GM19397 (cell line): ENCODE data around the gene LILRB5.
"Not testable (repeated sequence)": the region's sequence is repeated elsewhere in the genome, so short reads cannot be mapped to it uniquely, and the experiment has no call there.

Source experiments
- ATAC-seq: cut with Tn5 transposase; IDR thresholded peaks from one replicate; pipeline ENCODE4 v1.9.1; 2021; ENCODE audit warnings: mild to moderate bottlenecking, moderate library complexity; ENCODE audit not compliant: unreplicated experiment

LILRB5 gene

DNA sequence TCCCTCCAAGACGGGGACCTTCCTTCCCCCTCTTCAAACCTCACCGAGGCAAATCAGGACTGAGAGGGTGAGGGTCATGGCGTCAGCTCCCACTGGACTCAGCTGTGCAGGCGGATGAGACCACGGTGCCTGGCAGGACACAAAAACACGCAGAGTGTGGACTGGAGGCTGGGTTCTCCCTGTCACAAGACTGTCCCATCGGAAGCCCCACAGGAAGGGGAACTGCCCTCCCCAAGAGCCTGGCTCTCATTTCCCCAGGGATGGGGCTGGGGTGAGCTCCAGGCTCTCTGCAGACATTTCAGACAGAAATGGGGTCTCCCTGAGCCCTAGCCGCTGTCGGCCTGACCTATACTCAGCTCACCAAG lies at the start of gene LILRB5:
LILRB5 (minus strand) TSS at position 158 of the 365 bp plus-strand sequence; CDS start at position 78, 80 bp downstream.
- ATAC-seq = no peak

DNA sequence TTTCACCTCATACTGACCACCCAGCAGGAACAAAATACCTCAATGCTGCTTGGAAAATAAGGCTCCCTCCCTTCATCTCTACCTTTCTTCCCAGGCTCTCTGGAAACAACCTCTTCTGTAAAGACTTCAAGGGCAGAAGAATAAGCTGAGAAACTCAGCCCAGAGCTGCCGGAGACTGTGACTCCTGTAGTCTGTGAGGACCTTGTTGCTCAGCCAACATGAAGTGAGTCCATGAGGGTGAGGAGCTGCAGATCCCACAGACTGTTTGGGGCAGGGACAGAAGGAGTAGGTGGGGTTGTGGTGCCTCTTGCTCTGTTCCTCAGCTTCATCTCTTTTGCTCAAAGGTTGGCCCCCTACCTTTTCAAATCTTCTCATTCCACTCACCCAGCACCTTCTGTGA lies 48.1 kb upstream of the LILRB5 start:
- no peak for ATAC-seq

DNA sequence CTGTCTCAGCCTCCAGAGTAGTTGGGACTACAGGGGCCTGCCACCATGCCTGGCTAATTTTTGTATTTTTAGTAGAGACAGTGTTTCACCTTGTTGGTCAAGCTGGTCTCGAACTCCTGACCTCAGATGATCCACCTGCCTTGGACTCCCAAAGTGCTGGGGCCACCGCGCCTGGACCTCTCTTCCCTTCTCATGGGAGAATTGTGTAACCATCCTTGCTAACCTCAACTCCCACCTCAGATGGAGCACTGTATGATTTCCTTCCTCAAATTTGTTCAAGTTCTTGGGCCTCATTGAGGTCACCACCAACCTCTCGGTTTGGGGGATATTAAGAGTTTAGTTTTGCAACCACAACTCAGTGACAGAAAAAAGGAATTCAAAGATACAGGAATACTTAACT lies 45.2 kb upstream of the LILRB5 start:
- ATAC-seq = no peak

DNA sequence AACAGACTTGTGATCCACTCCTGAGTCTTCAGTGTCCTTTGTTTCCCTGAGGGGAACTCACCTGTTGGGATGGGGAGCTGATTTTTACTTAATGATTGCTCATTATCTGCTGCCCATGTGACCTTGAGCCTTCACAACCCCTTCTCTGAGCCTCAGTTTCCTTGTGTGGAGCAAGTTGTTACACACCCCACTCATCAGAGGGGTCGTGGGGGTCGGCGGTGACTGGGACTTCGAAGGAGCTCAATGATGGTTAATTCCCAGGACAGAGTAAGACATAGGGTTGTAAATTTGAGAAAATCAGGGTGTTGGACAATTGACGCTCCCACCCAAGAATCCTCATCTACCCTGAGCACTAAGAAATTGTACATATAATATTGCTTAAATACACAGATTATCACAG lies 42.4 kb upstream of the LILRB5 start:
- ATAC-seq = no peak

DNA sequence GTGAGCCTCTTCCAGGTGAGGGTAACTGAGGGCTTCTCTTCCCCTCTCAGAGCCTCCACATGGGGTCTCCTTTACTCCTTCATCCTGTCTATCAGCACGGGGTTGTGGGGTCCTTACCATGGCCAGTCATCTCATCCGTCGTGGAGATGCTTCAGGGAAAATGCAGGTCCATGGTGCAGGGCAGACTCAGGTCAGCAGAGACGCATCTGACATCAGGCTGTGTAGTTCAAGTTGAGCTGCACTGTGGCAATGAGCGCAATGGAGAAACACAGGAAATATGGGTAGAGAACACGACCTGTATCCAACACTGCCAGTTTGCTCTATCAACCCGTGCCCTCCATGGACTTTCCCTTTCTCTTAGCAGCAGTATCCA lies 42.0 kb upstream of the LILRB5 start:
- ATAC-seq = no peak

DNA sequence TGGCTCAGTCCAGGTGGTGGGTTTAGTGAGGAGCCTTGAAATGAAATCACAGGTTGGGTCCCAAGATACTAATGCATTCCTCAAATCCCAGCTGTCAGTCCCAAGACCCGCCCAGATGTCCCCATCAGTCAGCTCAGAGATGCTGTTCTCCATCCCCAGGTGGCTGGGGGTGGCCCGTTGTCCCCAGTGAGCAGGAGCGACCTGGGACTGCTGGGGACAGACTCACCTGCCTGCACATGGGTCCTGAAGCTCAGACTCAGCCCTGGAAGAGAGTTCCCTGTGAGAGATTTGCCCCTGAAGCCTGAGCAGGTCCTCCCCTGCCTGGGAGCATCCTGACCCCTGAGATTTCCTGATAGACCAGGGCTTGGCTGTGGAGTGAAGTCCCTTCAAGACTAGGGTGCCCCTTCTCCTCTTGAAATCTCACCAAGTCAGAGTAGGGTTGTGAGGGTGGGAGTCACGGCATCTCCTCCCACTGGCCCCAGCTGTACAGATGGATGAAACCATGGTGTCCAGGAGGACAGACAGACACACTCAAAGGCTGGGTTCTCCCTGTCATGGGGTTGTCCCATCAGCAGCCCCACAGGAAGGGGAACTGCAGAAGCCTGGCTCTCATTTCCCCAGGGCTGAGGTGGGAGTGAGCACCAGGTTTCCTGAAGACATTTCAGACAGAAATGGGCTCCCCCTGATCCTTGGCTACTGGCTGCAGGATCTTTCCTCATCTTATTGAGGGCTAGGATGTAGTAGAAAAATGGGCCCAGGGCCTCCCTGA lies 41.5 kb upstream of the LILRB5 start:
- ATAC-seq = no peak

DNA sequence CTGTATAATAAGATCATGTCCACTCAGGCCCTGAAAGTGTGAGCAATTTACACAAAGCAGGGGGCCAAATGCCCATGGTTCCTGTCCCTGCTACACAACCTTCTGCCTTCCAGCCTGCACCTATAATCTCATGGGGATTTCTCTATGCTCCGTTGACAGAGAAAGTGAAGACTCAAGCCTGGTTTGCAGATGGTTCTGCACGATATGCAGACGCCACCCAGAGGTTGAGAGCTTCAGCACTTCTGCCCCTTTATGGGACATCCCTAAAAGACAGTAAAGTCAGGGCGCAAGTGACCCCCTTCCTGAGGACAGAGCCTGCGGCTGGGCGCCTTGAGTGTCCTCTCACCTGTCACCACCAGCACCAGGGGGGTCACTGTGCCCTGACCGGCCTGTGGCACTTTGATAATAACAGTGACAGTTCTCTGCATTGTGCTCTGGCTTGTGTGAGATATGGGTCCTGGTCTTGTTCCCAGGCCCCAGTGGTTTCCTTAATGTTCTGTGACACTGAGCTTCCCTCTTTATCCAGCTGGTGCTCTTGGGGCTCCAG lies 40.8 kb upstream of the LILRB5 start:
- no peak for ATAC-seq

DNA sequence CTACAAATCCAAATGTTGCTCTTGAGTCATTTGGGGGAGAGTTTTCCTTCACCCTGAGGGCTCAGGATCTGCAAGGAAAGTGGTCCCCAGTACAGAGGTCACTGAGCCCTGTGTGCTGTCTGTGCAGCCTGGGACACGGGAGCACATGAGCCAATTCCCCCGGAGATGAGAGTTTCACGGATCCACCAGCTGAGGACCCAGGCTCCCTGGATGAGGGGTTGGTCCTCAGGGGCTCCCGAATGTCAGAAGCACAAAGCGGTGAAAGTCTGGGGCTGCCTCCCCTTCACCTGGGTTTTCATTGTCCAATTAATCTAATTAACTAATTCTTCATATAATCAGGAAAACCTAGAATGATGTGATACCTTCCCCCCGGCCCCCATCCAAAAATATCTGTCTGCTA lies 37.5 kb upstream of the LILRB5 start:
- ATAC-seq = no peak

DNA sequence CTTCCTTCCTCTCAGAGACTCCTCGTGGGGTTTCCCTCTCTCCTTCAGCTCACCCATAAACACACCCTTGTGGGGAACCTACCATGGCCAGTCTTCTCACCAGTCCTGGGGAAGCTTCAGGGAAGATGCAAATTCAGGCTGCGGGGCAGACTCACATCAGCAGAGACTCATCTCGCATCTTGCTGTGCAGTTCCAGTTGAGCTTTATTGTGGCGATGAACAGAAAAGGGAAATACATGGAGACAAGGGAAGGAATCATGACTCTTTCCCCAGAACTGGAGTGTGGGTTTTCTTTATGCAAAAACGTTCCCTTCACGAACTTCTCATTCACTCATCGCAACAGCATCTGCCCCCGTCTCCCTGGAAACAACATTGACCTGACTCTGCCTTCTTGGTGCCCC lies 32.1 kb upstream of the LILRB5 start:
- not testable (repeated sequence) for ATAC-seq

DNA sequence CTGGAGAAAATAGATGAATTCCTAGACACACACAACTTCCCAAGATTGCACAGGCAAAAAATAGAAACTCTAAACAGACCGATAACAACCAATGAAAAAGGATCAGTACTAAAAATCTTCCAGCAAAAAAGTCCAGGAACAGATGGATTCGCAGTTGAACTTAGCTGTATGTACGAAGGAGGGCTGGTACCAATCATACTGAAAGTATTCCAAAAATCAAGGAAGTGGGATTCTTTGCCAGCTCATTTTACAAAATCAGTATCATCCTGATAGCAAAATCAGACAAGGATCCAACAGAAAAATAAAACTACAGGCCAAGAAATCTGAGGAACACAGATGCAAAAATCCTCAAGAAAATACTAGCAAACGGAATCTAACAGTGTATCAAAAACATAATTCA lies 30.4 kb upstream of the LILRB5 start:
- ATAC-seq = no peak

DNA sequence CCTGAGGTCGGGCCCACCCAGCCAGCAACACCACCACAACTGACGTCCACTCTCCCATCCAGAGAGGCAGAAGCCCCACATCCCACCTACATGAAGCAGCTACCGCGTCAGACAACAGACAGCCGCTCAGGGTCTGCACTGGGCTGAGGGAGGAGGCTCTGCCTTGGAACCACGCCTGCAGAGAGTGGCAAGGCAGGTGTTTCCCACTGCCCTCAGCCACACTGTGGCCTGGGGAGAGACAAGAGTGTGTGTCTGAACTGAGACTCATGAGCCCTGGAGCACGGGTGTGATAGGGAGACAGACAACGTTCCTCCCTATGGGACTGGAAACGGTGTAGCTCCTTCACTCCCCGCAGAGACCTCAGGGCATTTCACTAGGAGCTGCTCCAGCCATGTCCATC lies 29.2 kb upstream of the LILRB5 start:
- ATAC-seq = not testable (repeated sequence)

DNA sequence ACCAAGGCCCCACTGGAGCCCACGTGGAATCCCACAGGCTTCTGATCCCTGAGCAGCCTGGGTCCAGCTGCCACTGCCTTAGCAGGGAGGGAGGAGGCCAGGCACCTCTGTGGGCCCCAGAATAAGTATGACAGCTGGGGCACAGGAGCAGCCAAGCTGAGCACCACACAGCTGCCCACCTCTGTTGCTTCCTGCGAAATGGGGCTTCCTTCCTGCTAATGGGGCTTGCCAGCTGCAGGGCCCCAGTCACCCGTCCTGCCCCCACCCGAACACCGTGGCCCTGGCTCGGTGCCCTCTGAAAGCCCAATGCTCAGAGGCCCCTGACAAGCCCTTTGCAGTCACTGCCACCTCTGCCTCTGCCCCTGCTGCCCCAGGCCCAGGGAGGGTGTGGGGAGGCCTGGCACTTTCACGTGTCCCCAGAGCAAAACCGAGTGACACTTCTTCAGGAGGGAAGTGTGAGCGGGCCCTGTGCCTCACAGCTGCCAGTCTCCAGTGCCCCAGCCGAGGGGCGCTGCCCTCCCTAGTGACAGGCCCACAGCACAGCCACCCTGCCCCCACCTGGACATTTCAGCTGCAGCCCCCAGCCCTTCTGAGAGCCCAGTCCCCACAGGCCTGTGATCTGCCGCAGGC lies 28.5 kb upstream of the LILRB5 start:
- ATAC-seq = not testable (repeated sequence)

DNA sequence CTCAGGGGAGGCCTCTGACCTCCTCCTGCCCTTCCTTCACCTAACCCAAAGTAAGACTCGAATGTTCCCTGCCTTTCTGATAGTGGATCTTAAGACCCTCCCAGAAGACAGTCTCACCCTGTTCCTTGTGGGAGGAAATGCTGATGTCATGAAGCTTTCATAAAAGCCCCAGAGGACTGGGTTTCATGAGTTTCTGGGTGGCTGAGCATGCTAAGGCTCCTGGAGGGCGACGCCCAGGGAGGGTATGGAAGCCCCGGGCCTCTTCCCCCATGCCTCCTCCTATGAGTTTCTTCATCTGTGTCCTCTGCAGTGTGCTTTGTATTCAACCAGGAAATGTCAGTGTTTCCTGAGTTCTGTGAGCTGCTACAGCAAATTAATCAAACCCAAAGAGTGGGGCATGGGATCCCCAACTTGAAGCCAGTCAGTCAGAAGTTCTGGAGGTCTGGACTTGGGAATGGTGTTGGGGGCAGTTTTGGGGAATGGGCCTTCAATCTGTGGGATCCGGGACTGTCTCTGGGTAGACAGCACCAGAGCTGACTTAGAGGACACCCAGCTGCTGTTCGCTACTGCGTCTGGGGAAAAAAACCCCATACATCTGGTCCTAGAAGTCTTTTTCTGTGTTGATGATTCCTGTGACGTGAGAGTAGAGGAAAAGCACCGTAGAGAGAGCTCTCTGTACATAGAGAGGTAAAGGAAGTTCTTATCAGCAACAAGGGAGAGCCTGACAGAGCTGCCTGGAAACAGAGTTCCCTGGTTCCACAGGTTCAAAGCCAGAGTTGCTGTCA lies 25.8 kb upstream of the LILRB5 start:
- no peak for ATAC-seq

DNA sequence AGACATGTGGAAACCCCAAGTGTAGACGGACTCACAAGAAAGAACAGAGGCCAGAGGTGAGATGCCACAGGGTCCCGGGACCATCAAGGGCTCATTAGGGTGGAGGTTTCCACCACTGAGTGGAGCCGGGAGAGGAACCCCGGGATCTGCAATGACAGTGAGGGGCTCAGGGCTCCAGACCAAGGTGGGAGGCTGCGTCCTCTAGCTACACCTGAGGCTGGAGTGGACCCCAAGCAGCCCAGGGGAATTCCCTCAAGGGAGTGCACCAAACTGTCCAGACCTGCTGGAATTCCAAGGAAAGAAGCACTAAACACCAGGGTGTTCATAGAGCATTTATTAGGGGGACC lies 24.6 kb upstream of the LILRB5 start:
- ATAC-seq = not testable (repeated sequence)

DNA sequence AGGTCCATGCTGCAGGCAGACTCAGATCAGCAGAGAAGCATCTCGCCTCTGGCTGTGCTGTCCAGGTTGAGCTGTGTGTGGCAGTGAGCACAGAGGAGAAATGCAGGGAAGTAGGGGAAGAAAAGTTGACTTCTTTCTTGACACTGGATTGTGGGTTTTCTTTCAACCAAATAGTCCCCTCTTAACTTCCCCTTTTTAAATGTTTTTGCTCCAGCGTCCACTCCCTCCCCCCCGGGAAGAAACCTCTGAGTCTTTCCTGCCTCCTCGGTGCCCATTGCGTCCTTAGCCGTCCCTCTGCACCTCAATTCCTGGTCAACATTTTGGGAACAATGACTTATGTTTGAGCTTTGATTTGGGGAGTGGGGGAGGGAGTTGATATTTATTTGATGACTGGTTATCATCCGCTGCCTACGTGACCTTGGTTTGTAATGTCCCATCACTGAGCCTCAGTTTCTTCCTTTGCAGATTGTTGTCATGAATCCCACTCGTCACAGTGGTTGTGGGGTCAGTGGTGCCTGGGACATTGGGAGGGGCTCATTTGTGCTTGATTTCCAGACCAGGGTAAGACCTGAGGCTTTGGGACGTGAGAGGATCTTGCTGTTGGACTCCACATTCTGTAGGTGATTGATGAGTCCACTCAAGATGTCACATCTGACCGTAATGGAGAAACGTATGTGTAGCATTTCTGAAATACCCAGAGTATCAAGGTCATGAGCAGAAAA lies 24.1 kb upstream of the LILRB5 start, which contains the start of gene LILRB2:
LILRB2 (minus strand) TSS at position 104 of the 722 bp plus-strand sequence. CDS start 614 bp downstream, outside the sequence.
- ATAC-seq = no peak

DNA sequence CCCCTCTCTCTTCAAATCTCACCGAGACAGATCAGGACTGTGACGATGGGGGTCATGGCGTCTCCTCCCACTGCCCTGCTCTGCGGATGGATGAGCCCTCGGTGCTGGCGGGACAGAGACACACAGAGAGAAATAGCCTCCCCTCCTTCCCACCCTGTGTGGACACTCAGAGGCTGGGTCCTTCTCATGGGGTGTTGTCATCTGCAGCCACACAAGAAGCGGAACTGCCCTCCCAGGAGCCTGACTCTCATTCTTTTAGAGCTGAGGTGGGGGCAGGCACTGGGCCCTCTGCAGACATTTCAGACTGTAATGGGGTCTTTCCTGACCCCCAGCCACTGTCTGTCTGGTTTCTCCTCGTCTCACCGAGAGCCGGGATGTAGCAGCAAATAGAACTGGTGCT lies 23.4 kb upstream of the LILRB5 start:
- ATAC-seq = not testable (repeated sequence)

DNA sequence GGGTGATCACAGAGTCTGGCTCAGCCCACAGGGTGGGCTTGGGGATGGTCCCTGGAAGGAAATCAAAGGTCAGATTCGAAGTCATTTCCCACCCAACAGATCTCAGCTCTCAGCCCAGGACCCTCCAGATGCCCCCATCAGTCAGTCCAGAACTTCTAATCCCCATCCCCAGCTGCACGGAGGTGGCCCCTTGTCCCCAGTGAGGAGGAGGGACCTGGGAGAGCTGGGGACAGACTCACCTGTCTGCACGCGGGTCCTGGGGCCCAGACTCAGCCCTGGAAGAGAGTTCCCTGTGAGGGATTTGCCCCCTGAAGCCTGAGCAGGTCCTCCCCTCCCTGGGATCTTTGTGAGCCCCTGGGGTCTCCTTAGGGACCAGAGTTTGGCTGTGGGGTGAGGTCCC lies 23.0 kb upstream of the LILRB5 start:
- not testable (repeated sequence) for ATAC-seq

DNA sequence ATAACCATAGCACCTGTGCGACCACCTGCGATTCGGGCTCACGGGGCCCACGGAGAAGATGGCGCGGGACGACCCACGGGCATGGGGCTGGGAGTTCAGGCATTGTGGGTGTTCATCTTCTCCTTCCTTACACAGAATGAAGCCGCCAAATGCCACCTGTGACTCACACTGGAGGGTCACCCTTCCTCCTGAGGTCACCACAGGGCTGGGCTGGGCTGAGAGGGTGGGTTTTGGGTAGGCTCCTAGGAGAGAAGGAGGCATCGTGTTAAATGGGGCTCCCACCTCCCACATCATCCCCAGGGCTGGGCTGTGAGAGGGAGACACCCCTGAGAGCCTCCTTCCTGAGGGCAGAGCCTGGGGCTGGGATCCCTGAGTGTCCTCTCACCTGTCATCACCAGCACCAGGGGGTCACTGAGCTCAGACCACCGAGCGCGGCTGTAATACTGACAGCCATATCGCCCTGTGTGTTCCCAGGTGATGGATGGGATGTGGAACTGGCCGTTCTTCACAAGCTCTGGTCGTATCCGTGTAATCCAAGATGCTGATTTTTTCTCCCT lies 22.4 kb upstream of the LILRB5 start:
- ATAC-seq = no peak

DNA sequence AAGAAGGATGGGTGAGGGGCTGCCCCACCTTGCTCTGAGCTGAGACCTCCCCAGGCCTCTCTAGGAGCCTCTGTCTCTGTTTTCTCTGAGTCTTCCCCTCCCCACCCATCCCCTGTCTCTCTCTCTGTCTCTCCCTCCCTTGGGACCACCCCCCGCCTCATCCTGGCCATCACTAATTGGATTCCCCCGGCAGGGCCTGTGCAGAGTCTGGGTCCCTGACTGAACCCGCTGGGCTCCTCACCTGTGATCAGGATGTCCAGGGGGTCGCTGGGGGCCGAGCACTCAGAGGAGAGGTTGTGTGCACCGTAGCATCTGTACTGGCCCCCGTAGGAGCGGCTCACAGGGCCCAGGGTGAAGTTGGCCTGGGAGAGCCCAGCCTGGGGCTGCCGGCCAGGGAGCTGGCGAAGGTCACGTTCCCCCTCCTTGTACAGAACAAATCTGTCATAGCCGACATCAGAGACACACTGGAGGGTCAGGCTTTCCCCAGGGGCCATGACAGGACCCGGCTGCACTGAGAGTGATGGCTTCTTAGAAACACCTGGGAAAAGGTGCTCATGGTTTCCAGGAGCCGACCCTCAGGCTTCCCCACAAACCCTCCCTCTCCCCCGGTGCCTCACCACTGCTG lies 21.6 kb upstream of the LILRB5 start:
- ATAC-seq = not testable (repeated sequence)

DNA sequence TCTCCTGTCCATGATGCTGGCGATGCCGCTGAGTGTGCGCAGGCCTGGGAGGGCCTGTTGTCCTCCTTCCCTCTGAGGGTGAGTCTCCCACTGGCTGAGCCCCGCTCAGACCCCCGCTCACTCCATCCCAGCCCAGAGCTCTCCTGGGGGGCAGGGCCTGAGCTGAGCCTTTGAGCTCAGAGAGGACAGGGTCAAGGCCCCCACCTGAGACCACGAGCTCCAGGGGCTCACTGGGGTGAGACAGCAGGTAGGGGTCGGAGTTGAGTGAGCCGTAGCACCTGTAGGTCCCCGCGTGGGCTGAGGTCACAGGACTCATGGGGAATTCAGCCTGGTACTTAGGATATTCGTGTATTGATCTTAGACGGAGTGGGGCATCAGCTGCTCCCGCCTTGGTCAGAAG lies 21.0 kb upstream of the LILRB5 start:
- not testable (repeated sequence) for ATAC-seq
